ENCODE data around the gene RNF144A. TPM values are rescaled to one million over a fixed set of nuclear protein-coding genes. Genes with fewer than 3 reads are reported as not detected.

Gene RNF144A
- total and polyA plus RNA-seq, 9 donors = 13.7 to 27.6 (median 21.5) TPM

- no peak for DNase-seq
- Histone ChIP-seq H3K9me3 (replicated peaks; ENCODE audit: control insufficient read depth, low read depth, low read length) (no peaks in the 10 kb centered on the region), H3K4me3 (ENCODE audit: low read length) (no peak overlapping the region), H3K27ac (ENCODE audit: low read length) (no peak overlapping the region), H3K27me3 (ENCODE audit: control insufficient read depth, insufficient read depth, low read length) (no peaks in the 10 kb centered on the region), H3K36me3 (ENCODE audit: control insufficient read depth, insufficient read depth, low read length) (no peaks in the 10 kb centered on the region), H3K4me1 (ENCODE audit: control insufficient read depth, insufficient read depth, low read length) (peaks cover 2% of the 10 kb centered on the region)
- 100% methylated on average over 1 of the region's 7 CpGs for WGBS (ENCODE audit: insufficient coverage)
These were observed 50.1 kb downstream of the RNF144A start for GRCh38 chr2:6967301-6967700.

GRCh38 chr2:6968319-6969100 is 51.3 kb downstream of the RNF144A start:
- DNase-seq = peak; percentile 83
- WGBS (ENCODE audit: insufficient coverage) = 88% methylated on average over 8 of the region's 10 CpGs
- no peak overlapping the region for H3K27ac ChIP-seq (ENCODE audit: low read length)
- peaks cover 2% of the 10 kb centered on the region for H3K4me1 ChIP-seq (ENCODE audit: control insufficient read depth, insufficient read depth, low read length)
- no peaks in the 10 kb centered on the region for H3K27me3 ChIP-seq (ENCODE audit: control insufficient read depth, insufficient read depth, low read length)
- H3K9me3 ChIP-seq (replicated peaks; ENCODE audit: control insufficient read depth, low read depth, low read length) = no peaks in the 10 kb centered on the region
- H3K36me3 ChIP-seq (ENCODE audit: control insufficient read depth, insufficient read depth, low read length) = no peaks in the 10 kb centered on the region
- no peak overlapping the region for H3K4me3 ChIP-seq (ENCODE audit: low read length)

- H3K36me3 ChIP-seq (ENCODE audit: control insufficient read depth, insufficient read depth, low read length) = no peaks in the 10 kb centered on the region
- H3K4me3 ChIP-seq (ENCODE audit: low read length) = no peak overlapping the region
- H3K4me1 ChIP-seq (ENCODE audit: control insufficient read depth, insufficient read depth, low read length) = peaks cover 2% of the 10 kb centered on the region
- WGBS (ENCODE audit: insufficient coverage) = 100% methylated on average over 1 of the region's 1 CpG
- no peaks in the 10 kb centered on the region for H3K9me3 ChIP-seq (replicated peaks; ENCODE audit: control insufficient read depth, low read depth, low read length)
- H3K27ac ChIP-seq (ENCODE audit: low read length) = no peak overlapping the region
- DNase-seq = no peak
- no peaks in the 10 kb centered on the region for H3K27me3 ChIP-seq (ENCODE audit: control insufficient read depth, insufficient read depth, low read length)
These were observed 53.3 kb downstream of the RNF144A start for GRCh38 chr2:6970551-6970950.

GRCh38 chr2:6970976-6971480 is 53.8 kb downstream of the RNF144A start:
- Histone ChIP-seq H3K9me3 (replicated peaks; ENCODE audit: control insufficient read depth, low read depth, low read length) (no peaks in the 10 kb centered on the region), H3K27ac (ENCODE audit: low read length) (no peak overlapping the region), H3K4me1 (ENCODE audit: control insufficient read depth, insufficient read depth, low read length) (peaks cover 2% of the 10 kb centered on the region), H3K27me3 (ENCODE audit: control insufficient read depth, insufficient read depth, low read length) (no peaks in the 10 kb centered on the region), H3K4me3 (ENCODE audit: low read length) (no peak overlapping the region), H3K36me3 (ENCODE audit: control insufficient read depth, insufficient read depth, low read length) (peaks cover 2% of the 10 kb centered on the region)
- WGBS (ENCODE audit: insufficient coverage) = 93% methylated on average over 2 of the region's 4 CpGs
- no peak for DNase-seq

GRCh38 chr2:6971502-6971901 is 54.3 kb downstream of the RNF144A start:
- Histone ChIP-seq H3K9me3 (replicated peaks; ENCODE audit: control insufficient read depth, low read depth, low read length) (no peaks in the 10 kb centered on the region), H3K27ac (ENCODE audit: low read length) (no peak overlapping the region), H3K27me3 (ENCODE audit: control insufficient read depth, insufficient read depth, low read length) (no peaks in the 10 kb centered on the region), H3K4me1 (ENCODE audit: control insufficient read depth, insufficient read depth, low read length) (peaks cover 2% of the 10 kb centered on the region), H3K4me3 (ENCODE audit: low read length) (no peak overlapping the region), H3K36me3 (ENCODE audit: control insufficient read depth, insufficient read depth, low read length) (peaks cover 2% of the 10 kb centered on the region)
- DNase-seq = no peak
- WGBS (ENCODE audit: insufficient coverage) = 88% methylated on average over 2 of the region's 2 CpGs

GRCh38 chr2:6972067-6972710 is 55.0 kb downstream of the RNF144A start:
- DNase-seq = no peak
- H3K4me3 ChIP-seq (ENCODE audit: low read length) = no peak overlapping the region
- peaks cover 2% of the 10 kb centered on the region for H3K36me3 ChIP-seq (ENCODE audit: control insufficient read depth, insufficient read depth, low read length)
- H3K27me3 ChIP-seq (ENCODE audit: control insufficient read depth, insufficient read depth, low read length) = no peaks in the 10 kb centered on the region
- no peaks in the 10 kb centered on the region for H3K4me1 ChIP-seq (ENCODE audit: control insufficient read depth, insufficient read depth, low read length)
- WGBS (ENCODE audit: insufficient coverage) = 86% methylated on average over 2 of the region's 5 CpGs
- H3K9me3 ChIP-seq (replicated peaks; ENCODE audit: control insufficient read depth, low read depth, low read length) = no peaks in the 10 kb centered on the region
- no peak overlapping the region for H3K27ac ChIP-seq (ENCODE audit: low read length)

- no peak for DNase-seq
- no peak overlapping the region for H3K27ac ChIP-seq (ENCODE audit: low read length)
- no peaks in the 10 kb centered on the region for H3K9me3 ChIP-seq (replicated peaks; ENCODE audit: control insufficient read depth, low read depth, low read length)
- H3K4me1 ChIP-seq (ENCODE audit: control insufficient read depth, insufficient read depth, low read length) = no peaks in the 10 kb centered on the region
- H3K36me3 ChIP-seq (ENCODE audit: control insufficient read depth, insufficient read depth, low read length) = peaks cover 2% of the 10 kb centered on the region
- no CpG with 5 or more reads among the region's 7 CpGs for WGBS (ENCODE audit: insufficient coverage)
- no peaks in the 10 kb centered on the region for H3K27me3 ChIP-seq (ENCODE audit: control insufficient read depth, insufficient read depth, low read length)
- no peak overlapping the region for H3K4me3 ChIP-seq (ENCODE audit: low read length)
These were observed 56.8 kb downstream of the RNF144A start for GRCh38 chr2:6973895-6974545.

GRCh38 chr2:6975988-6976387 is 58.8 kb downstream of the RNF144A start:
- no CpG with 5 or more reads among the region's 3 CpGs for WGBS (ENCODE audit: insufficient coverage)
- no peaks in the 10 kb centered on the region for H3K27me3 ChIP-seq (ENCODE audit: control insufficient read depth, insufficient read depth, low read length)

GRCh38 chr2:6977113-6977741 is 60.0 kb downstream of the RNF144A start:
- Histone ChIP-seq H3K4me3 (ENCODE audit: low read length) (no peak overlapping the region), H3K27ac (ENCODE audit: low read length) (peak overlapping the region; percentile 15), H3K9me3 (replicated peaks; ENCODE audit: control insufficient read depth, low read depth, low read length) (no peaks in the 10 kb centered on the region), H3K4me1 (ENCODE audit: control insufficient read depth, insufficient read depth, low read length) (no peaks in the 10 kb centered on the region), H3K27me3 (ENCODE audit: control insufficient read depth, insufficient read depth, low read length) (no peaks in the 10 kb centered on the region), H3K36me3 (ENCODE audit: control insufficient read depth, insufficient read depth, low read length) (peaks cover 2% of the 10 kb centered on the region)
- WGBS (ENCODE audit: insufficient coverage) = 25% methylated on average over 2 of the region's 9 CpGs
- peak; percentile 71 for DNase-seq

More at GRCh38 chr2:6975988-6976387, 58.8 kb downstream of the RNF144A start:
- Histone ChIP-seq H3K9me3 (replicated peaks; ENCODE audit: control insufficient read depth, low read depth, low read length) (no peaks in the 10 kb centered on the region), H3K27ac (ENCODE audit: low read length) (no peak overlapping the region), H3K4me3 (ENCODE audit: low read length) (no peak overlapping the region), H3K36me3 (ENCODE audit: control insufficient read depth, insufficient read depth, low read length) (peaks cover 2% of the 10 kb centered on the region), H3K4me1 (ENCODE audit: control insufficient read depth, insufficient read depth, low read length) (no peaks in the 10 kb centered on the region)
- DNase-seq = no peak

- no peak overlapping the region for H3K27ac ChIP-seq (ENCODE audit: low read length)
- no peaks in the 10 kb centered on the region for H3K27me3 ChIP-seq (ENCODE audit: control insufficient read depth, insufficient read depth, low read length)
- DNase-seq = no peak
- 71% methylated on average over 1 of the region's 4 CpGs for WGBS (ENCODE audit: insufficient coverage)
- H3K4me3 ChIP-seq (ENCODE audit: low read length) = no peak overlapping the region
- H3K36me3 ChIP-seq (ENCODE audit: control insufficient read depth, insufficient read depth, low read length) = peaks cover 2% of the 10 kb centered on the region
- H3K4me1 ChIP-seq (ENCODE audit: control insufficient read depth, insufficient read depth, low read length) = peaks cover 2% of the 10 kb centered on the region
- no peaks in the 10 kb centered on the region for H3K9me3 ChIP-seq (replicated peaks; ENCODE audit: control insufficient read depth, low read depth, low read length)
These were observed 60.6 kb downstream of the RNF144A start for GRCh38 chr2:6977786-6978185.
